BLaER1 (cell line): Measurements from ENCODE around the gene CRADD.

Source experiments
- H3K27ac ChIP-seq: shearing (Covaris generic); formaldehyde crosslinking; 2 replicates; pipeline ENCODE4 v1.8.1; 2022
- H3K27me3 ChIP-seq: shearing (Covaris generic); formaldehyde crosslinking; 2 replicates; pipeline ENCODE4 v1.8.1; 2022
- H3K36me3 ChIP-seq: shearing (Covaris generic); formaldehyde crosslinking; 2 replicates; pipeline ENCODE4 v1.8.1; 2022
- H3K4me1 ChIP-seq: shearing (Covaris generic); formaldehyde crosslinking; 2 replicates; pipeline ENCODE4 v1.8.1; 2022
- H3K4me2 ChIP-seq: shearing (Covaris generic); formaldehyde crosslinking; 2 replicates; pipeline ENCODE4 v1.8.1; 2022
- H3K4me3 ChIP-seq: shearing (Covaris generic); formaldehyde crosslinking; 2 replicates; pipeline ENCODE4 v1.8.1; 2022
- H3K9ac ChIP-seq: shearing (Covaris generic); formaldehyde crosslinking; 2 replicates; pipeline ENCODE4 v1.8.1; 2022
- H3K9me3 ChIP-seq: shearing (Covaris generic); formaldehyde crosslinking; 2 replicates; pipeline ENCODE4 v1.8.1; 2022
- H4K20me1 ChIP-seq: shearing (Covaris generic); formaldehyde crosslinking; 2 replicates; pipeline ENCODE4 v1.8.1; 2022
- Cebpa-rat ChIP-seq: shearing (Covaris generic); IDR thresholded peaks from 2 replicates; pipeline ENCODE4 v1.8.1; 2022

Gene CRADD

DNA sequence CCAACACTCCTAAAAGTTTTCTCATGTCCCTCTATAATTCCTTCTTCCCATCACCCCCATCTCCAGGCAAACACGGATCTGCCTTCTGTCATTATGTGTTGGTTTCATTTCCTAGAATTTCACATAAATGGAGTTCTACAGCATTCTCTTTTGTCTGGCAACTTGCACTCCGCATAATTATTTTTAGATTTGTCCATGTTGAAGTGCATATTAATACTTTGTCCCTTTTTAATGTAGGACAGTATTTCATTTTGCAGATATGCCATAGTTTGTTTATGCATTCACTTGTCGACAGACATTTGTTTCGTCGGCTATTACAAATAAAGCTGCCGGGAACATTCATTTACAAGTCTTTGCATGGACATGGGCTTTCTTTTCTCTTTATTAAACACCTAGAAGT is 150.0 kb downstream of the CRADD start:
- H3K4me2 ChIP-seq, result no peak overlapping the region
- H3K9ac ChIP-seq, result no peak overlapping the region
- H3K27ac ChIP-seq, result no peak overlapping the region
- H4K20me1 ChIP-seq, result no peaks in the 10 kb centered on the region
- no peaks in the 10 kb centered on the region for H3K27me3 ChIP-seq
- H3K4me1 ChIP-seq, result peaks cover 16% of the 10 kb centered on the region
- H3K4me3 ChIP-seq, result no peak overlapping the region
- no peak for TF ChIP-seq Cebpa-rat
- H3K9me3 ChIP-seq, result no peaks in the 10 kb centered on the region
- no peaks in the 10 kb centered on the region for H3K36me3 ChIP-seq

DNA sequence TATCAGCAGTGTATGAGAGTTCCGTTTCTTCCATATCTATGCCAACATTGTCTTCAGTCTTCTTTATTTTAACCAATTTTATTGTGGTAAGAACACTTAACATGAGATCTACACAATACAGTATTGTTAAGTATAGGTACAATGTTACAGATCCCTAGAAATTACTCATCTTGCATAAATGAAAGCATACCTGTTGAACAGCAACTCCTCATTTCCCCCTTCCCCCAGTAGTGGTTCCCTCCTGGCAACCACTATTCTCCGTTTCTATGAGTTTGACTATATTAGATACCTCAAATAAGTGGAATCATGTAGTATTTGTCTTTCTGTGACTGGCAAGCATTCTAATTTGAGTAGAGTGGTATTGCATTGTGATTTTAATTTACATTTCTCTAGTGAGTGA is 150.5 kb downstream of the CRADD start:
- H3K4me2 ChIP-seq, result no peak overlapping the region
- H3K27me3 ChIP-seq, result no peaks in the 10 kb centered on the region
- H3K36me3 ChIP-seq, result no peaks in the 10 kb centered on the region
- no peak overlapping the region for H3K4me3 ChIP-seq
- no peak for TF ChIP-seq Cebpa-rat
- no peaks in the 10 kb centered on the region for H4K20me1 ChIP-seq
- H3K4me1 ChIP-seq, result peaks cover 16% of the 10 kb centered on the region
- no peak overlapping the region for H3K27ac ChIP-seq
- H3K9ac ChIP-seq, result no peak overlapping the region
- H3K9me3 ChIP-seq, result no peaks in the 10 kb centered on the region

DNA sequence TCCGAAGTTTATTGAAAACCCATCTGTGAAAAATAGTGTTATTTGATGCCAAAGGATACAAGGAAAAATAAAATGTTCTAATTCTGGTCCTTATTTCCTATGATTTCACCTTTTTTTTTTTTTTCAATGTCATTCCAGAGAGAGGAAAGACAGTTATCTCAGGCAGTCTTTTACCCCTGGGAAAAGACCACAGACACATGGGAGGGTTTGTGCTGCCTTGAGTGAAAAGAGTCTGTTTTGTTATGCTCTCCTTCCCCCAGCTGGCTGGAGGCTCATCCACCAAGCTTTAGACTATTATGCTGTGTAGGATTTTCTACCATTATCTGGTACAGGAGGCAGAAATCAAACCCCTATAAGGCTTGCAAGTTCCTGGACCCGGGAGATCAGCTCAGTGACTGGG is 151.8 kb downstream of the CRADD start:
- Histone ChIP-seq H3K9me3 (no peaks in the 10 kb centered on the region), H3K4me3 (no peak overlapping the region), H3K36me3 (no peaks in the 10 kb centered on the region), H3K27me3 (no peaks in the 10 kb centered on the region), H3K27ac (no peak overlapping the region), H4K20me1 (no peaks in the 10 kb centered on the region), H3K4me2 (peak overlapping the region; percentile 41), H3K4me1 (peaks cover 16% of the 10 kb centered on the region), H3K9ac (no peak overlapping the region)
- TF ChIP-seq Cebpa-rat, result no peak

DNA sequence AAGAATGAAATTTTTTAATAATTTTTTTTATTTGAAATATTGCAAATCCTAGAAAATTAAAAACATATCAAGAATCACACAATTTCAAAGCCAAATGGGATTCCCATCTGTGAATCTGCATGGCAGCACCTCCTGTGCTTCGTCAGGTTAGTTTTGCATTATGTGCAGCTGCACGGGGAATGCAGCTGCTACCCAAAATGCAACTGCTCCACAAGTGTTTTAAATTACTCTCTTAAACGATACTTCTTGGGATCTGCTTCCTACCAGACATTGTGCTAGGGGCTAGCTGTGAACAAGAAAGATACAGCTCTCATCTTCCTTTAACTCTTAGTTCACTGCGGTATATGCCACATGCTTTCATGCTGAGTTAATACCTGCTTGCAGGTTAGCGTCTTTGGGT is 154.2 kb downstream of the CRADD start:
- peaks cover 16% of the 10 kb centered on the region for H3K4me1 ChIP-seq
- no peaks in the 10 kb centered on the region for H3K27me3 ChIP-seq
- no peak overlapping the region for H3K4me2 ChIP-seq
- no peak overlapping the region for H3K27ac ChIP-seq
- H3K36me3 ChIP-seq, result no peaks in the 10 kb centered on the region
- H3K9me3 ChIP-seq, result no peaks in the 10 kb centered on the region
- TF ChIP-seq Cebpa-rat, result no peak
- H3K9ac ChIP-seq, result no peak overlapping the region
- no peaks in the 10 kb centered on the region for H4K20me1 ChIP-seq
- H3K4me3 ChIP-seq, result no peak overlapping the region

DNA sequence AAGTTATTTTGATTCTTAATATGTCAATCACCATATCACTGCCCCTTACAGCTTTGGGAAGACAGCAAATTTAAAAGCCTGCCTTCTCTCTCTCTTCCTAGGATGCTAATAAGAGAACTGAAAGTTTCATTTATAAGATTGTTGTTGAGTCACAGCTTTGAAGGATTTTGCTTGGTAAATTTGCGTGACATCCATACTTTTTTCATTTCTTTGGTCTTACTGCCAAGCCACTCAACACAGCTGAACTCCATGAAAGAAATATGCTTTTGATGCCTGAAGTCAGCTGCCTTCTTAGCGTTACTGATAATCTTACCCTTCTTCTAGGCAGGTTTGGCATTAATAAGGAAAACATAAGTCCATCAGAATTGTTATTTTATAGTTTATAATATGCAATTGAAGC is 155.0 kb downstream of the CRADD start:
- no peaks in the 10 kb centered on the region for H4K20me1 ChIP-seq
- no peaks in the 10 kb centered on the region for H3K36me3 ChIP-seq
- no peak overlapping the region for H3K9ac ChIP-seq
- no peak overlapping the region for H3K27ac ChIP-seq
- H3K4me3 ChIP-seq, result no peak overlapping the region
- peaks cover 16% of the 10 kb centered on the region for H3K4me1 ChIP-seq
- no peaks in the 10 kb centered on the region for H3K9me3 ChIP-seq
- TF ChIP-seq Cebpa-rat, result no peak
- no peak overlapping the region for H3K4me2 ChIP-seq
- H3K27me3 ChIP-seq, result no peaks in the 10 kb centered on the region

DNA sequence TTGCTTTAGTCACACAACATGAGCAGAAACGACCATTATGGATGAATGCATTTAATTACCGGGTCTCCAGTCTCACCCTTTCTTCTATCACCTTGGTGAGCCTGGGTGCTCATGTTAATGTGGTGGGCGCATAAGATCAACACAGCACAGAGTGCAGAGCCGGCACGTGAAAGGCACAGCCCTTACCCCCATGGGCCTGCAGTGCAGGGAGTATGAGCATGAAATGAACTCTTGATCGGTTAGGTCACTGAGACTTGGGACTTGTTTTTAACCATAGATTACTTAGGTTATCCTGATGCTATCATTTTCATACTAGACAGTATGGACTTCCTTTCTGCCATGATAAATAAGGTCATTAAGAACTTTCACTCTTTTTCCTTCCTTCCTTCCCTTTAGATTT is 156.8 kb downstream of the CRADD start:
- no peak overlapping the region for H3K9ac ChIP-seq
- no peak for TF ChIP-seq Cebpa-rat

DNA sequence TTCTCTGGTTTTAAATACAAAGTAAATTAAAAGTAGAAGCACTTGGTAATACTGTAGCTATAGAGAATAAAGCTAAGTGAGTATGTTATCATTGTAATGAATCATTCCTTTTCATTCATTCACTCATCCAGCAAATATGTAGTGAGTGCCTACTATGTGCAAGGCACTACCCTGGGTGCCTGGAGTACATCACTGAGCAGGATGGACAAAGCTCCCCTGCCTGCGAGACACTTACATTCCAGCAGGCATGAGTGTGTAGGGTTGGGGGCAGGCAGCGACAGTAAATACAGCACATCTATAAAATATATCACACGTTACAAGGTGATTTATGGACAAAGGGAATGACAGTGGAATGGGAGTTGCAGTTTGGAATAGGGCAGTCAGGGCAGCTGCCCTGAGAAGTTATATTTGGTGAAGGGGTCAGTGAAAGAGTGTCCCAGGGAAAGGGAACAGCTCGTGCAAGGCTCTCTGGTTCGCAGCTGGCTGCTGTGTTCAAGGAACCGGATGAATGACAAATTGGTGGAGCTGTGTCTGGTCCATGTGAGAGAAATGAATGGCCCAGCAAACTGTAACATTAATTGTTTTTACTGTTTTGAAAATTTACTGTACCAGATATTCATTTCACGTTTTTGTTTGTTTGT is 159.6 kb downstream of the CRADD start:
- no peak overlapping the region for H3K4me2 ChIP-seq
- H3K4me1 ChIP-seq, result peaks cover 5% of the 10 kb centered on the region
- no peak for TF ChIP-seq Cebpa-rat
- no peaks in the 10 kb centered on the region for H3K36me3 ChIP-seq
- H4K20me1 ChIP-seq, result no peaks in the 10 kb centered on the region
- no peak overlapping the region for H3K9ac ChIP-seq
- H3K27me3 ChIP-seq, result no peaks in the 10 kb centered on the region
- H3K9me3 ChIP-seq, result no peaks in the 10 kb centered on the region
- H3K27ac ChIP-seq, result no peak overlapping the region
- no peak overlapping the region for H3K4me3 ChIP-seq

More for the DNA sequence above, 156.8 kb downstream of the CRADD start:
- Histone ChIP-seq H3K4me3 (no peak overlapping the region), H3K9me3 (no peaks in the 10 kb centered on the region), H3K4me1 (peaks cover 13% of the 10 kb centered on the region), H3K36me3 (no peaks in the 10 kb centered on the region), H3K27ac (no peak overlapping the region), H3K27me3 (no peaks in the 10 kb centered on the region), H4K20me1 (no peaks in the 10 kb centered on the region), H3K4me2 (no peak overlapping the region)

DNA sequence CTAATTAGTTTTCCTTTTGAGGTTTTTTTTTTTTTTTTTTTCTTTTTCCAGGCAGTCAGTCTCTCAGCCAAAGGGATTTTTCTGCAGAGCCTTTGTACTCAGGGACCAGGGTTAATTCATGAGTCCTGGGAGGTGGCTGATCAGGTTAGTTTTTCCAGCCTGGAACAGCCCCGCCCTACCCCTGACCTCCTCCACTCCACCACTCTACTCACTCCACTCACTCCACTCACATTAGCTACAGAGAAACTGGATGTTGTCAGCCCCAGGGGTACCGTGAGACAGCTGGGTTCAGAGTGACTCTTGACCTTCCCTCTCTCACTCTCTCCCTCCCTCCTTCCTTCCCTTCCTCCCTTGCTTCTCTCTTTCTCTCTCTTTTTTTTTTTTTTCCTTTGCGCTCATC is 161.0 kb downstream of the CRADD start:
- Histone ChIP-seq H3K4me2 (no peak overlapping the region), H3K36me3 (no peaks in the 10 kb centered on the region), H3K9ac (no peak overlapping the region), H3K27me3 (no peaks in the 10 kb centered on the region), H3K27ac (no peak overlapping the region), H4K20me1 (no peaks in the 10 kb centered on the region), H3K9me3 (no peaks in the 10 kb centered on the region), H3K4me3 (no peak overlapping the region), H3K4me1 (peaks cover 6% of the 10 kb centered on the region)
- no peak for TF ChIP-seq Cebpa-rat

DNA sequence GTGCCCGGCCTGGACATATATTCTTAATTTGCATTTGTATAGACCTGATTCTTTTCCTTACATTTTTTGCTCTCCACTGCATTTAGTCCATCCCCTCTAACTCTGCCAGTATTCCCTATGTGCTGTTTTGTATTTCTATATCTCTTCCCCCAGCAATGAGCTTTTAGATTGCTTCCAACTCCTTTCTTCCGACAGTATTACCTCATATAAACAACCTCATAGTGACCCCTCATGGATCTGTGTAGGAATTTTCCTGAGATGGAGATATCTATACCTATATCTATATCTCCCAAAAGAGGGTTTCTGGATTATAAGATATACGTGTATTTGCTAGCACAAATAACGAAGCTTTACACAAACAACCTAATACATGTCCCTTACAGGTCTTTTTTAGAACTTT is 161.9 kb downstream of the CRADD start:
- no peak for TF ChIP-seq Cebpa-rat
- no peak overlapping the region for H3K4me2 ChIP-seq
- H3K4me3 ChIP-seq, result no peak overlapping the region
- peaks cover 6% of the 10 kb centered on the region for H3K4me1 ChIP-seq
- H3K36me3 ChIP-seq, result no peaks in the 10 kb centered on the region
- no peaks in the 10 kb centered on the region for H3K9me3 ChIP-seq
- no peak overlapping the region for H3K27ac ChIP-seq
- no peaks in the 10 kb centered on the region for H3K27me3 ChIP-seq
- no peaks in the 10 kb centered on the region for H4K20me1 ChIP-seq
- H3K9ac ChIP-seq, result no peak overlapping the region

DNA sequence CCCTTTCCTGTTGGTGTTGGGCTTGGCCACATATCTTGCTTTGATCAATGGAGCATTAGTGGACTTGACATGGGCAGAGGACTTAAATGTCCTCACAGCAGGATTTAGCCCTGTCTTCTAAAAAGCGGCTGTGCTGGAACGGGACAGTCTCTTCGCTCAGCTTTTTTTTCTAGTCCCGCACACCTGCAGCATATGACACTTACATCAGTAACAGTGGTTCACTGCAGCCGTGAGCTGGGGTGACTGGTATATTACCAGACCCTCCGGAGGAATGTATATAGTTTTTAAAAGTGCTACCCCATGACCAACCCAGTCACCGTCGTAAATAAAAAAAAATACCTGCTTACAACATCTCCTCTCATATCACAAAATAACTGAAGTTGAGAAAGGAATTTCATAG is 164.5 kb downstream of the CRADD start:
- H3K4me3 ChIP-seq, result no peak overlapping the region
- H3K4me2 ChIP-seq, result no peak overlapping the region
- H3K9ac ChIP-seq, result no peak overlapping the region
- TF ChIP-seq Cebpa-rat, result no peak
- H4K20me1 ChIP-seq, result no peaks in the 10 kb centered on the region
- H3K4me1 ChIP-seq, result peaks cover 11% of the 10 kb centered on the region
- H3K9me3 ChIP-seq, result no peaks in the 10 kb centered on the region
- no peak overlapping the region for H3K27ac ChIP-seq
- no peaks in the 10 kb centered on the region for H3K36me3 ChIP-seq
- no peaks in the 10 kb centered on the region for H3K27me3 ChIP-seq
